HG03280 (cell line): Measurements from ENCODE around the gene SIRT2.

Experiments
- ATAC-seq: cut with Tn5 transposase; IDR thresholded peaks from one replicate; pipeline ENCODE4 v1.9.1; 2021; ENCODE audit warnings: mild to moderate bottlenecking, moderate library complexity; ENCODE audit not compliant: unreplicated experiment

The SIRT2 gene

GRCh38 chr19:38845374-38846024 lies 53.9 kb downstream of the SIRT2 start:
- no peak for ATAC-seq

GRCh38 chr19:38844093-38844686 lies 55.2 kb downstream of the SIRT2 start:
- ATAC-seq, result no peak

DNA sequence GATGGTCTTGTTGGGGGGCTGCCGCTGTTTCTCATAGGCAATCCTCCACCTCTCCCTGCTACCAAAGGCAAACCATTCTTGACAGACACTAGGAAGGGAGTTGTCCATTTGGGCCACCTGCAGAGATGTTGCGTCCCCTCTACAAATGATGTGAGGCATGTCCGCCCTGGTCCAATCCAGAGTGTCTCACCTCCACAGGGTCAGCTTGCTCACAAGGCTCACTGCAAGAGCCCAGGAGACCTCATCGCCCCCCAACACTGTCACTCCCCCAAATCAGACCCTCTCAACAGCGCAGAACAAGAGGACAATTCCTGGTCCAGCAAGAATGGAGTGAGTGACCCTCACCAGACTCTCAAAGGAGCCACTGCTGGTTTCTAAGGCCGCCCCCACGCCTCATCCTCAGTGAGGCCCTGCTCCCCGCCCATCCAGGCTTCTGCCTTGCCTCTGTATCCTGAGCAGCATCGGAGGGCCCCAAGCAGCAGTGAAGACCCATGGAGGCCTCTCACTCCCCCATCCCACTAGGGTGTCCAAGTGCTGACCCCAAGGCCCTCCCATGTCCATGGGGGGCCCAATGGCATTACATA lies 56.2 kb downstream of the SIRT2 start:
- no peak for ATAC-seq

GRCh38 chr19:38842439-38843174 lies 56.8 kb downstream of the SIRT2 start:
- no peak for ATAC-seq

DNA sequence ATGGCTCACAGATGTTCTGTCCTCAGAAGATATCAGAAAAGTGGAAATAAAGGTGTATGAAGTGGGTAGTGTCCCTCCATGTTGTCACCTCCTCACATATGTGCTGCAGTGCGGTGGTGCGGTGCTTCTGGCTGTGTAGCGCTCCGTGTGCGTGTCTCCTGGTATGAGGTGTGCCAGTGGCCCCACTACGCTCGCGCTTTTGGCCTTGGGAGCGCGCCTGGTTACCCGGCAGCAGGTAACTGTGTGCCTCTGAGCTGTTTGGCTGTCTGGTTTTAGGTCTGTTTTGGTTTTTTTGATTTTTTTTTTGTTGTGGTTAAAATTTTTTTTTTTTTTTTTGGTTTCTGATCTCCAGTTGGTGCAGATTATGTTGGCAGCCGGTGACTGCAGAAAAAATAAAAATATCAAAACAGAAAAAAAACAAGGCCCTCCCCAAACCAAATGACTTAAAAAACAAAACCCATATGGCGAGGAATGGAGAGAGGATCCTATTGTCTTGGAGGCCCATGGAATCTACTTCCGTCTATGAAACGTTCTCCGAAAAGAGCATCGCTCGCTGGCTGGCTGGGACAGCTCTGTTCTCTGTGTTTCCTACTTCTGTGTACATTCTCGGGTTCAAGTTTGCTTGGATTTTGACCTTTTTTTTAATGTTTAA lies 57.5 kb downstream of the SIRT2 start:
- no peak for ATAC-seq

DNA sequence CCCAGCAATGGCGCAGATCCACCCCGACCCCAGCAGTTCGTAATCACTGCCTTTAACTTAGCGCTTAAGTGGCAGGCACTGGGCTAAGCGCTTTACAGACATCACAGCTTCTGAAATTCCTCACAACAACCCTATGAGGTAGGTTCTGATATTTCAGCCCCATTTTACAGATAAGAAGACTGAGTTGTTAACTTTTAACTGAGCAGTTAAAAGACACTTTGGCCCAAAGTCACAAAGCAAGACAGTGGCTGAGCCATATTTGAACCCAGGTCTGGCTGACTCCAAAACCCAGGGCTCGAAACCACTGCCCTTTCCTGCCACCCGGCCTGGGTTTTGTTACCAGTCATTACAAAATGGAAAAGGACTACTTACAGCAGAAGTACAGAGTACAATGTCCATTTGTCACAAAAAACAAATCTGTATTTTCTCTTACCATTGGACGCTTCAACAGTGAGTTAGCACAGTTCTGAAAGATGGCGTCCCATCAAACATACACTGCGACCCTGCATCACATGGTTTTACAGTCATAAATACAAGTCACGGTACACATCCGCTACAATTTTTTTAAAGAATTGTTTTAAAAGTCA lies 58.1 kb downstream of the SIRT2 start:
- no peak for ATAC-seq

GRCh38 chr19:38840583-38840968 lies 58.8 kb downstream of the SIRT2 start:
- no peak for ATAC-seq

DNA sequence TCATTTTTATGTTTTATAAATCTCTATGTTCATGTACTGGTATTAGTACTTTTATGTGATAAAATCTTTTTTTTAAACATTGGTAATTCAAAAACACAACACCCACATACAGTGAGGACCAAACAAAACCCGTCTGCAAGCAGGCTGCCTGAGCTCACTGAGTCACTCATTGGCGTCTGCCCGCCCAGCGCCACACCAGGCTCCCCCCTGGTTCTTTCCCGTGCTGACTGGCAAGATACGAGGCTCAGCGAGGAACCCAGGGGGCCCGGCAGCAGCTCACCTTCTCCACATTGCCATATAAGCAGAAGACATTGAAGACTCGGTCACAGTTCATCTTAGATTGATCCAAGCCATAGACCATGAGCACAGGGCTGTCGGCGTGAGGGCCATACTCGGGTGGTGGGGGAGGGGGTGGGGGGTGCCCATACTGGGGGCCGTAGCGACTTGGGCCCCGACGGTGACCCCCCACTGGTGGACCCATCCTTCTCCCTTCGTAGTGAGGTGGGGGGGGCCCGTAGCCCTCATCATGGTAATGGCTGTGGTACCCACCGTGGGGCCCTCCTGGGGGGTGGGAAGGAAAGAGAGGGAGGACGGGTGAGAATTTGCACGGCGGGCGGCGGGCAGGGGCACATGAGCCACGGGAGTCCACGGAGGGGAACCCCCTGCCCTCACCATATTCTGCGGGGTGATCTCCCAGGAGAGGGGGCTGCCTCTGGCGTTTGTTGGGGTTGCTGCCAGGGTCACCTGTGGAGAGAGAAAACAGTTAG lies 59.4 kb downstream of the SIRT2 start:
- ATAC-seq, result no peak

DNA sequence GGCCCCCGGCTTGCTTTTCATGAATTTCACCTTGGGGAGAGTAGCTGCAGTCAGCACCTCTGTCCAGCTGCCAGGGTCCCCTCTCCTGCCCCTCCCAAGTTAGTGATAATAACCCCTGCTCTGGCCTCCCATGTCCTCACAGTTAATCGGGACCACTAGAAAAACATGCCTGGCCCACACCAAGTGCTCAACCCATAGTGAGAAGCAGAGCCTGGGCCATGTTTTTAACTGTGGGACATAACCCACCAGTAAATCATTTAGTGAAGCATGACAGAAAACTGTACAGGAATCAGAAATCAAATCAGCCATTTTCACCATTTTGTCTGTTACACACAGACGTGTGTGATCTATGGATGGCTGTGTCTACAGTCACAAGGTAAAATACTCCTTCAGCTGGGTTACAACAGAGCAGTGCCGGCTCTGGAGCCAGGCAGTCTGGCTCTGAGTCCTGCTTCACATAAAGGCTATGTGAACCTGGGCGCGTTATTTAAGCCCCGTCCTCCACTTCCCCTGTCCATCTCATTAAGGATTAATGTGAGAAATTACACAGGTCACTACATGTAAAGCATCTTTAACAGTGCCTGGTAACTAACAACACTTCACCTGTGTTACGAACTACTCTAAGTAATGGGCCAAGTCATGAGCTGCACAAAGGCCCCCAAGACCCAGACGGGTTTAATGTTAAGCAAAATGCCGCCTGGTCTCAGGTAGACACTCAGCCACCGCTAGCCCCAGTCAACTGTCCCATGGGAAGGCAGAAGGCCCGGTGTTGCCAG lies 60.2 kb downstream of the SIRT2 start:
- no peak for ATAC-seq

DNA sequence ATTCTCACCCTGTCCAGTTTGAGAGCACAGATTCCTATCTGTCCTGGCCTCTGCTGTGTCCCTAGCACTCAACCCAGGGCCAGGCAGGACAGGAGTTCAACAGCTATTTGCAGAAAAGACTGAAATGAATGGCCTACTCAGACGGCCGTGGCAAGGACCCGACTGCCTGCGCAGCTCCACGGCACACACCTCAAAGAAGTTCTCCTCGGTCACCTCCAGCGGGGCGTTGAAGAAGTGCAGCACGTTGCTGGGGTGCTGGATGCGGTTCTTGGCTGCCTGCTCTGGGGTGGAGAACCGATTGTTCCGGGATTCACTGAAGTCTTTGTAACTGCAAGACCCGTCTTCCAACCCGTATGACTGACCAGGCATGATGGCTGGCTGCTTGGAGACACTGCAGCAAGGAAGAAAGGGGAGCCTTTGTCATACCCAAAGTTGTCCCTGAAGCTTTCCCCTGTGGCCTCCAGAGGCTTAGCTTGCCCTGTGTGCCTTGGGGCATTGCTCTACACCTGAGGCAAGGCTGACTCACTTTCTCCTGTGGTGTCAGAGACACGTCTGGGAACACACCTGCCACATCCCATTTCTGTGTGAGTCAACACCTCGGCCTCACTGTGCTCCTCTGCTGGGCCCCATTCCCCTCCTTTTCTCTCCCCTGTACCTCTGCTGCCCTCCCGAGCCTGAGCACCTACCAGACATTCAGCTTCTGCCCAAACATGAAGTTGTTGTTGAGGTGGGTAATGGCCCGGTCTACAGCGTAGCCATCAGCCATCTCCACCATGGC lies 61.0 kb downstream of the SIRT2 start:
- no peak for ATAC-seq

DNA sequence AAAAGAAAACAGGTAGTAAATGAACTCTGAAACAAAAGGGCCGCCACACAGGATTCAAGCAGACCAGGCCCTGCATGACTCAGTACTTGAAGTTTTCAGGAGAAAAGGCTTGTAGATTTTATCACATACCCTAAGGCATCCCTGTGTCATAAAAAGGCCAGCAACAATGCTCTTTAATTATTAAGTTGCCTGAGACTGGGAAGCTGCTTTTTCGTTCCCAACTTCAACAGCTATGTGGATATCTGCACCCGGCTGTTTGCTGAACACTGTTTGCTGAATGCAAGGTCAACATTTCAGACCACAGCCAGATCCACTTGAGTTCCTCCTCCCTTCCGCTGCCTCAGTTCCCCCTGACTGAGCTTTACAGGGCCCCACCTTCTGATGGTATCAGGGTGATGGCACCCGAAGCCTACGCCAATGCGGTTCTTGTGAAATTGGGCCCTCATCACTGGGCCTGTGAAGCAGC lies 61.7 kb downstream of the SIRT2 start:
- no peak for ATAC-seq

GRCh38 chr19:38836983-38837626 lies 62.3 kb downstream of the SIRT2 start:
- ATAC-seq, result no peak

DNA sequence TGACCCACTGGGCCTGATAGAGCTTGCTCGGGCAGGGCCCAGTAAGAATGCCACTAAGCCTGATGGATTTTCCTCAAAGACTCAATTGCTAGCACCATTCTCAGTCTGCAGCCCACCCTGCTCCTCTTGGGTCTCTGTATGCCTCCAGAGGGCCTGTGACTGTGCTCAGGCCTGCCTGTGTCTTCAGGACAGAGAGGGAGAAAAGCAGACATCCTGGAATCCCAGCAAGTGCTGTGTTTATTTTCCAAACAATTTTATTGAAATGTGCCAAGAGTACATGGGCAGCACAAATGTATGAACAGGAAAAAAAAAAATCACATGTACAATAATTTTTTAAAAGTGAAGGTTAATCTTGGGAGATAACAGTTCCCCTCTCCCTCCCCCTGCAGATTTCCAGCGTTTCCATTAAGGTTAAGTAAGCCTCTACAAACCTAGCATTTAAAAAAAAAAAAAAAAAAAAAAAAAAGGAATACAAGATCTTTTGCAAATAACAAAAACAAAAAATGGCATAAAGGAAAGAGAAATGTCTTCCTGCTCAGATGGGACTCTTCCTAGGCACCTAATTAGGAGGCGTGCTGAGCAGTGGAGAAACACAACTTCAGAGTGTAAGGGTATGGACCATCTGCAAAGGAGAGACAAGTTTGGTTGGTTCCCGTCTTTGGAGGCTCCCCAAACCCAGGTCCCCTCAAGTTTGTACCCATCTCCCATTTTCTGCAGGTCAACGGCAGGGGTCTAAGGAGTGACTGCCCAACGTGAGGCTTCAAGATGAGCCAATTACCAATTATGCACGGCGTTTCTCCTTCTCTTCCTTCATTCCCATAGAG lies 63.0 kb downstream of the SIRT2 start:
- no peak for ATAC-seq

- no peak for ATAC-seq
Observed at GRCh38 chr19:38834590-38834989, 64.8 kb downstream of the SIRT2 start.

- no peak for ATAC-seq
Observed at GRCh38 chr19:38834104-38834490, 65.3 kb downstream of the SIRT2 start.

- no peak for ATAC-seq
Observed at GRCh38 chr19:38833092-38833425, 66.4 kb downstream of the SIRT2 start.

DNA sequence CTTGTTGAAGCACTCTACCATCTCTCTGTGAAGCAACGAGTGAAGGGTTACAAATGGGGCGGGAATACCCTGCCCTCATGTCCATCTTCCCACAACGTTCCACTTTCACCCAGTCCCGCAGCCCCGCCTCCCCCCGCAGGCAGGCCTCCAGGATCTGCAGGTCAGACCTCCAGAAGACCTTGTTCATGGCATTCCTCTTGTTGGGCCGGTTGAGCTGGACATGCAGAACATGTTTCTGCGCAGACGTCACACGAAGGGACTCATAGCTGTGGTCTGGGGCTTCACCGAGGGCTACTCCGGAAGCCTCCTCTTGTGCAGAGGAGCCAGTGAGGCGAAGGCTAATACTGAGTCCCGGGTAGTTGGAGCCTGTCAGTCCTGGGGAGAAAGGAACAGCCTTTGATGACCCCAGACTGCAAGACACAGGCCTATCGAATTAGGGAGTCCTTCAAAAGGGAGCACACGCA lies 68.2 kb downstream of the SIRT2 start:
- ATAC-seq, result peak; percentile 43
